ENCODE measurements around the gene ACBD3.

ACBD3 gene

GRCh38 chr1:226121587-226122400 is 64.7 kb downstream of the ACBD3 start:
- TF ChIP-seq CTCF (conservative IDR thresholded peaks at IDR 0.05; ENCODE audit: low read depth, low read length): peak; percentile 52
- peak overlapping the region; percentile 54 for H3K4me3 ChIP-seq (ENCODE audit: low read length)
- no peak for DNase-seq (ENCODE audit: low read depth)

- H3K4me3 ChIP-seq (ENCODE audit: low read length): peak overlapping the region; percentile 14
- TF ChIP-seq CTCF (conservative IDR thresholded peaks at IDR 0.05; ENCODE audit: low read depth, low read length): no peak
- no peak for DNase-seq (ENCODE audit: low read depth)
Measured at GRCh38 chr1:226121049-226121586, 65.4 kb downstream of the ACBD3 start.

- TF ChIP-seq CTCF (conservative IDR thresholded peaks at IDR 0.05; ENCODE audit: low read depth, low read length): no peak
- H3K4me3 ChIP-seq (ENCODE audit: low read length): no peak overlapping the region
- no peak for DNase-seq (ENCODE audit: low read depth)
Measured at GRCh38 chr1:226120398-226120797, 66.1 kb downstream of the ACBD3 start.

- DNase-seq (ENCODE audit: low read depth): no peak
- H3K4me3 ChIP-seq (ENCODE audit: low read length): no peak overlapping the region
- TF ChIP-seq CTCF (conservative IDR thresholded peaks at IDR 0.05; ENCODE audit: low read depth, low read length): no peak
Measured at GRCh38 chr1:226119169-226119568, 67.4 kb downstream of the ACBD3 start.

- no peak overlapping the region for H3K4me3 ChIP-seq (ENCODE audit: low read length)
- DNase-seq (ENCODE audit: low read depth): no peak
- TF ChIP-seq CTCF (conservative IDR thresholded peaks at IDR 0.05; ENCODE audit: low read depth, low read length): no peak
Measured at GRCh38 chr1:226118357-226118756, 68.2 kb downstream of the ACBD3 start.

- no peak for TF ChIP-seq CTCF (conservative IDR thresholded peaks at IDR 0.05; ENCODE audit: low read depth, low read length)
- no peak overlapping the region for H3K4me3 ChIP-seq (ENCODE audit: low read length)
- no peak for DNase-seq (ENCODE audit: low read depth)
Measured at GRCh38 chr1:226117330-226117729, 69.2 kb downstream of the ACBD3 start.

- no peak for DNase-seq (ENCODE audit: low read depth)
- H3K4me3 ChIP-seq (ENCODE audit: low read length): no peak overlapping the region
- TF ChIP-seq CTCF (conservative IDR thresholded peaks at IDR 0.05; ENCODE audit: low read depth, low read length): no peak
Measured at GRCh38 chr1:226116673-226117072, 69.9 kb downstream of the ACBD3 start.

All from retinal pigment epithelial cell (primary cell).